Measurements from ENCODE around the gene PRPF39.

DNA sequence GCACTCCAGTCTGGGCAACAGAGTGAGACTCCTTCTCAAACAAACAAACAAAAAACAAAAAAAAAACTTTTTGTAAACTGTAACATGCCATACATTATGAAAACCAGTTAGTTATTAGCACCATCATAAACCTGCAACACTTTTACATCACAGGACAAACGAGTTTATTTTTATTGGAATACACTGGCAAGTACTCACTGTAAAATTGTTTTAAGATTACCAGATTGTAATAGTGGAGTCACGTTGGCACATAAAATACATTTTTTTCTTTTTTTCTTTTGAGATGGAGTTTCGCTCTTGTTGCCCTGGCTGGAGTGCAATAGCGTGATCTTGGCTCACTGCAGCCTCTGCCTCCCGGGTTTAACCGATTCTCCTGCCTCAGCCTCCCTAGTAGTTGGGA lies 34.7 kb downstream of the PRPF39 start:
- TF ChIP-seq, protein P1, sequence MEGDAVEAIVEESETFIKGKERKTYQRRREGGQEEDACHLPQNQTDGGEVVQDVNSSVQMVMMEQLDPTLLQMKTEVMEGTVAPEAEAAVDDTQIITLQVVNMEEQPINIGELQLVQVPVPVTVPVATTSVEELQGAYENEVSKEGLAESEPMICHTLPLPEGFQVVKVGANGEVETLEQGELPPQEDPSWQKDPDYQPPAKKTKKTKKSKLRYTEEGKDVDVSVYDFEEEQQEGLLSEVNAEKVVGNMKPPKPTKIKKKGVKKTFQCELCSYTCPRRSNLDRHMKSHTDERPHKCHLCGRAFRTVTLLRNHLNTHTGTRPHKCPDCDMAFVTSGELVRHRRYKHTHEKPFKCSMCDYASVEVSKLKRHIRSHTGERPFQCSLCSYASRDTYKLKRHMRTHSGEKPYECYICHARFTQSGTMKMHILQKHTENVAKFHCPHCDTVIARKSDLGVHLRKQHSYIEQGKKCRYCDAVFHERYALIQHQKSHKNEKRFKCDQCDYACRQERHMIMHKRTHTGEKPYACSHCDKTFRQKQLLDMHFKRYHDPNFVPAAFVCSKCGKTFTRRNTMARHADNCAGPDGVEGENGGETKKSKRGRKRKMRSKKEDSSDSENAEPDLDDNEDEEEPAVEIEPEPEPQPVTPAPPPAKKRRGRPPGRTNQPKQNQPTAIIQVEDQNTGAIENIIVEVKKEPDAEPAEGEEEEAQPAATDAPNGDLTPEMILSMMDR (IDR thresholded peaks at IDR 0.05; ENCODE audit: low read depth, low read length): no peak
- no peak for TF ChIP-seq POLR2A (IDR thresholded peaks at IDR 0.05; ENCODE audit: extremely low read depth, insufficient read length)

Data from NB4 (cell line).